H1 (cell line): ENCODE measurements around the gene PRKAR1B. TPM values are rescaled to one million over a fixed set of nuclear protein-coding genes. Genes with fewer than 3 reads are reported as not detected.

Experiments used
- CTCF ChIA-PET: fragments of 300-600 bp; sonication (Branson Sonifier 250); formaldehyde crosslinking; loops from one replicate; lab custom pipeline; 2021; ENCODE audit not compliant: partially characterized antibody; lab: Charles Lee
- POLR2A ChIA-PET: fragments of 300-600 bp; sonication (Branson Sonifier 250); formaldehyde crosslinking; loops from one replicate; lab custom pipeline; 2021; ENCODE audit warnings: inconsistent platforms; ENCODE audit not compliant: partially characterized antibody; lab: Charles Lee
- DNase-seq, 2 experiments: peaks; one replicate each; pipeline versions ENCODE4 v3.0.0 to v3.0.0-alpha.2; 2010 to 2022; ENCODE audit warnings: low spot score in 2 of 2, low read depth in 1 of 2, mixed read lengths in 1 of 2
- FAIRE-seq: peaks from 2 replicates; lab custom pipeline; 2011; peaks lifted over from hg19 to GRCh38; lab: Jason Lieb, UNC
- H2AFZ ChIP-seq: 2 replicates; pipeline ENCODE4 v1.8.1; 2012; ENCODE audit warnings: low read length, inconsistent platforms
- H2AK5ac ChIP-seq: 2 replicates; pipeline ENCODE4 v1.6.1; 2013; ENCODE audit warnings: low read depth, low read length
- H2BK120ac ChIP-seq: replicated peaks from 2 replicates; pipeline ENCODE3; 2013; ENCODE audit warnings: low read depth, low read length, inconsistent platforms
- H2BK12ac ChIP-seq: 2 replicates; pipeline ENCODE4 v1.6.1; 2013; ENCODE audit warnings: low read depth, low read length
- H2BK15ac ChIP-seq: 2 replicates; pipeline ENCODE4 v1.6.1; 2013; ENCODE audit warnings: low read length
- H2BK20ac ChIP-seq: 2 replicates; pipeline ENCODE4 v1.6.1; 2013; ENCODE audit warnings: low read length
- H2BK5ac ChIP-seq: 2 replicates; pipeline ENCODE4 v1.6.1; 2013; ENCODE audit warnings: low read depth, low read length
- H3K14ac ChIP-seq: 2 replicates; pipeline ENCODE4 v1.6.1; 2013; ENCODE audit warnings: inconsistent platforms; ENCODE audit not compliant: insufficient read length
- H3K18ac ChIP-seq: 2 replicates; pipeline ENCODE4 v1.6.1; 2013; ENCODE audit warnings: low read length; ENCODE audit errors: extremely low read depth
- H3K23ac ChIP-seq: 2 replicates; pipeline ENCODE4 v1.6.1; 2013; ENCODE audit warnings: inconsistent platforms; ENCODE audit not compliant: insufficient read length
- H3K23me2 ChIP-seq: 2 replicates; pipeline ENCODE4 v1.6.1; 2013; ENCODE audit warnings: low read depth, low read length
- H3K27ac ChIP-seq: 2 replicates; pipeline ENCODE4 v1.6.1; 2011; ENCODE audit warnings: low read depth, low read length, inconsistent platforms
- H3K27me3 ChIP-seq, 4 experiments: replicated peaks in 1 of 4; 1 replicate in 1 of 4; 2 replicates in 3 of 4; pipeline versions ENCODE4 v1.6.1 to v1.8.1; 2011 to 2013; ENCODE audit warnings: low read length in 3 of 4, mild to moderate bottlenecking in 3 of 4, inconsistent platforms in 2 of 4, mixed read lengths in 2 of 4, moderate library complexity in 1 of 4; ENCODE audit not compliant: control insufficient read depth in 3 of 4, insufficient read depth in 3 of 4; ENCODE audit errors: extremely low read depth in 1 of 4
- H3K36me3 ChIP-seq, 4 experiments: 2 replicates each; pipeline versions ENCODE4 v1.6.1 to v1.8.1; 2011 to 2013; ENCODE audit warnings: mild to moderate bottlenecking in 4 of 4, low read length in 3 of 4, moderate library complexity in 2 of 4, control low read depth in 1 of 4, inconsistent platforms in 1 of 4; ENCODE audit not compliant: insufficient read depth in 4 of 4, control insufficient read depth in 2 of 4
- H3K4ac ChIP-seq: replicated peaks from 2 replicates; pipeline ENCODE3; 2013; ENCODE audit warnings: low read length, low read depth, mixed read lengths, inconsistent platforms; ENCODE audit not compliant: insufficient read length
- H3K4me1 ChIP-seq, 4 experiments: replicated peaks in 1 of 4; 1 replicate in 1 of 4; 2 replicates in 3 of 4; pipeline versions ENCODE4 v1.6.1 to v1.8.1; 2011 to 2013; ENCODE audit warnings: low read length in 3 of 4, inconsistent platforms in 2 of 4, mixed read lengths in 1 of 4; ENCODE audit not compliant: insufficient read depth in 4 of 4, control insufficient read depth in 3 of 4
- H3K4me2 ChIP-seq, 2 experiments: 2 replicates each; pipeline versions ENCODE4 v1.6.1 to v1.8.1; 2011 to 2013; ENCODE audit warnings: low read depth in 2 of 2, low read length in 2 of 2, control low read depth in 1 of 2, inconsistent platforms in 1 of 2, mild to moderate bottlenecking in 1 of 2; ENCODE audit not compliant: insufficient read depth in 1 of 2
- H3K4me3 ChIP-seq, 4 experiments: fragments of 200-600, 300-600 bp in 1 of 4; sonication (generic), shearing (Covaris generic), sonication (Bioruptor Twin) in 1 of 4; 2 replicates each; pipeline versions ENCODE4 v1.5.1 to v1.8.1; 2011 to 2016; ENCODE audit warnings: low read length in 4 of 4, low read depth in 3 of 4, control low read depth in 2 of 4, inconsistent platforms in 2 of 4, mild to moderate bottlenecking in 2 of 4, mixed read lengths in 1 of 4, moderate library complexity in 1 of 4; ENCODE audit not compliant: insufficient read depth in 2 of 4; ENCODE audit errors: extremely low read depth in 1 of 4
- H3K56ac ChIP-seq: replicated peaks from 2 replicates; pipeline ENCODE3; 2013; ENCODE audit warnings: low read depth, mild to moderate bottlenecking, mixed read lengths, low read length, inconsistent platforms; ENCODE audit not compliant: insufficient read length
- H3K79me1 ChIP-seq: 2 replicates; pipeline ENCODE4 v1.6.1; 2013; ENCODE audit warnings: low read depth, low read length, control low read depth
- H3K79me2 ChIP-seq, 2 experiments: 2 replicates each; pipeline versions ENCODE4 v1.6.1 to v1.8.1; 2012 to 2013; ENCODE audit warnings: low read length in 2 of 2, mild to moderate bottlenecking in 2 of 2, inconsistent platforms in 1 of 2; ENCODE audit not compliant: insufficient read depth in 2 of 2, control insufficient read depth in 1 of 2
- H3K9ac ChIP-seq, 4 experiments: replicated peaks in 1 of 4; 1 replicate in 1 of 4; 2 replicates in 3 of 4; pipeline versions ENCODE4 v1.6.1 to v1.8.1; 2011 to 2013; ENCODE audit warnings: low read depth in 3 of 4, low read length in 3 of 4, control low read depth in 2 of 4, mild to moderate bottlenecking in 2 of 4, moderate library complexity in 2 of 4, inconsistent platforms in 1 of 4; ENCODE audit errors: extremely low read depth in 1 of 4
- H3K9me3 ChIP-seq, 2 experiments: 2 replicates each; pipeline versions ENCODE4 v1.6.1 to v1.8.1; 2012 to 2013; ENCODE audit warnings: mild to moderate bottlenecking in 2 of 2, moderate library complexity in 2 of 2, control low read depth in 1 of 2, inconsistent platforms in 1 of 2, low read depth in 1 of 2, low read length in 1 of 2, mixed read lengths in 1 of 2; ENCODE audit not compliant: insufficient read depth in 2 of 2
- H4K20me1 ChIP-seq, 2 experiments: replicated peaks in 1 of 2; 2 replicates each; pipeline versions ENCODE3 to v1.8.1; 2011 to 2013; ENCODE audit warnings: inconsistent platforms in 2 of 2, low read length in 2 of 2, mild to moderate bottlenecking in 1 of 2; ENCODE audit not compliant: insufficient read depth in 2 of 2, control insufficient read depth in 1 of 2
- H4K5ac ChIP-seq: 2 replicates; pipeline ENCODE4 v1.6.1; 2013; ENCODE audit warnings: low read length, low read depth, mixed read lengths, inconsistent platforms; ENCODE audit not compliant: insufficient read length
- H4K8ac ChIP-seq: 2 replicates; pipeline ENCODE4 v1.8.0; 2013; ENCODE audit warnings: mild to moderate bottlenecking, moderate library complexity, low read length, inconsistent platforms; ENCODE audit not compliant: insufficient read depth; ENCODE audit errors: extremely low read depth
- H4K91ac ChIP-seq: replicated peaks from 2 replicates; pipeline ENCODE3; 2013; ENCODE audit warnings: low read length, mixed read lengths, inconsistent platforms; ENCODE audit not compliant: insufficient read length
- EGR1 ChIP-seq: IDR thresholded peaks from 2 replicates; pipeline ENCODE4 v1.6.1; 2011; ENCODE audit warnings: low read depth, low read length, borderline replicate concordance
- SUZ12 ChIP-seq: fragments of 200-600 bp; sonication (generic); IDR thresholded peaks from 2 replicates; pipeline ENCODE4 v1.6.1; 2012; ENCODE audit warnings: mild to moderate bottlenecking, inconsistent platforms, low read length, moderate library complexity, mixed read lengths
- TAF1 ChIP-seq: IDR thresholded peaks from 2 replicates; pipeline ENCODE4 v1.6.1; 2011; ENCODE audit warnings: mild to moderate bottlenecking, low read depth, low read length
- ZNF274 ChIP-seq: IDR thresholded peaks from 2 replicates; pipeline ENCODE4 v1.7.0; 2012; ENCODE audit warnings: low read length, borderline replicate concordance; ENCODE audit errors: extremely low read depth
- WGBS, 2 experiments: shearing (Covaris generic) in 1 of 2; methylation state at CpG; one replicate each; pipeline versions ENCODE4 v1.1.6 to v1.1.7; 2013 to 2015; ENCODE audit warnings: low lambda C conversion rate in 2 of 2, mixed read lengths in 2 of 2, inconsistent platforms in 1 of 2, low coverage in 1 of 2, missing lambda C conversion rate in 1 of 2; ENCODE audit not compliant: insufficient replicate concordance in 2 of 2, insufficient coverage in 1 of 2, insufficient read length in 1 of 2; ENCODE audit errors: extremely low coverage in 1 of 2, missing lambda C conversion rate in 1 of 2; 5-methylcytosine and 5-hydroxymethylcytosine counted together
- polyA plus RNA-seq, 7 experiments: library from polyadenylated mRNA; depleted of rRNA in 3 of 7; stranded (reverse) in 5 of 7; unstranded in 2 of 7; fragments of >200 nt in 5 of 7; fragments of 200-250 nt in 2 of 7; gene quantifications; 1 replicate in 5 of 7; 2 replicates in 1 of 7; 4 replicates in 1 of 7; pipeline versions ENCODE4 v1.2.1 to v1.2.3, GENCODE V29; 2011 to 2013; ENCODE audit warnings: missing spikeins in 2 of 7, mixed read lengths in 2 of 7
- total RNA-seq: library from RNA; stranded (reverse); fragmentation: NEBNext Ultra II Directional; extraction: Animal tissue kit (Norgen Biotek cat#: 25700); gene quantifications from 2 replicates; pipeline ENCODE4 v1.2.1, GENCODE V29; 2021

The PRKAR1B gene
- total and polyA plus RNA-seq, 2 of the 8 experiments (the other 6 are each of a cell fraction or from before 2014, with no cell fraction given): 12.3 to 55.7 TPM

- H3K9ac ChIP-seq: no peak overlapping the region
- 91% methylated on average over 8 of the region's 12 CpGs; no CpG with 5 or more reads in 1 of the 2 experiments for WGBS, 2 experiments
- H4K5ac ChIP-seq: no peak overlapping the region
- no peak overlapping the region for H2BK20ac ChIP-seq
- no peaks in the 10 kb centered on the region; the same call in 1 of the 2 replicates for H3K79me1 ChIP-seq
- H3K27me3 ChIP-seq: no peaks in the 10 kb centered on the region
- H2AK5ac ChIP-seq: no peak overlapping the region
- H4K91ac ChIP-seq: no peak overlapping the region
- FAIRE-seq (no peak), DNase-seq (no peak)
- H3K18ac ChIP-seq: no peak overlapping the region
- CTCF ChIA-PET: interaction anchor here (0.7 to 1.5 kb wide), 4 partner anchors 8 to 63 kb away, joined by 3 read pairs; no protein-coding TSS in a partner anchor
- no peak overlapping the region for H2BK5ac ChIP-seq
- peaks cover 0 to 3% of the 10 kb centered on the region in 2 experiments for H4K20me1 ChIP-seq
- no peak overlapping the region for H3K23ac ChIP-seq
- no peaks in the 10 kb centered on the region for H3K79me2 ChIP-seq
- no peak overlapping the region; the same call in 1 of the 2 replicates for H2BK12ac ChIP-seq
- H3K14ac ChIP-seq: no peak overlapping the region
- H4K8ac ChIP-seq: no peak overlapping the region
- H3K4me1 ChIP-seq: peaks cover 0 to 2% (median 0%) of the 10 kb centered on the region in 4 experiments; a peak in 2 of 7 replicates
- no peak overlapping the region for H2BK120ac ChIP-seq
- POLR2A ChIA-PET: no interaction called here
- no peaks in the 10 kb centered on the region for H3K9me3 ChIP-seq
- H3K4ac ChIP-seq: no peak overlapping the region
- H3K23me2 ChIP-seq: no peaks in the 10 kb centered on the region
- H3K56ac ChIP-seq: no peak overlapping the region
- H2BK15ac ChIP-seq: no peak overlapping the region
- no peak overlapping the region for H3K27ac ChIP-seq
- TF ChIP-seq TAF1 (no peak), EGR1 (no peak), ZNF274 (no peak), SUZ12 (no peak)
- H2AFZ ChIP-seq: no peak overlapping the region
- H3K36me3 ChIP-seq: peaks cover 0 to 12% (median 2%) of the 10 kb centered on the region in 4 experiments; a peak in 2 of 8 replicates
- H3K4me2 ChIP-seq: no peak overlapping the region
- no peak overlapping the region for H3K4me3 ChIP-seq
Observed at GRCh38 chr7:603152-603951, 123.7 kb downstream of the PRKAR1B start.
